ENCODE results near the gene XXYLT1. TPM values are rescaled to one million over a fixed set of nuclear protein-coding genes. Genes with fewer than 3 reads are reported as not detected.

XXYLT1 gene
- total RNA-seq, 1 experiment from 2014 or later, result 23.4 TPM

DNA sequence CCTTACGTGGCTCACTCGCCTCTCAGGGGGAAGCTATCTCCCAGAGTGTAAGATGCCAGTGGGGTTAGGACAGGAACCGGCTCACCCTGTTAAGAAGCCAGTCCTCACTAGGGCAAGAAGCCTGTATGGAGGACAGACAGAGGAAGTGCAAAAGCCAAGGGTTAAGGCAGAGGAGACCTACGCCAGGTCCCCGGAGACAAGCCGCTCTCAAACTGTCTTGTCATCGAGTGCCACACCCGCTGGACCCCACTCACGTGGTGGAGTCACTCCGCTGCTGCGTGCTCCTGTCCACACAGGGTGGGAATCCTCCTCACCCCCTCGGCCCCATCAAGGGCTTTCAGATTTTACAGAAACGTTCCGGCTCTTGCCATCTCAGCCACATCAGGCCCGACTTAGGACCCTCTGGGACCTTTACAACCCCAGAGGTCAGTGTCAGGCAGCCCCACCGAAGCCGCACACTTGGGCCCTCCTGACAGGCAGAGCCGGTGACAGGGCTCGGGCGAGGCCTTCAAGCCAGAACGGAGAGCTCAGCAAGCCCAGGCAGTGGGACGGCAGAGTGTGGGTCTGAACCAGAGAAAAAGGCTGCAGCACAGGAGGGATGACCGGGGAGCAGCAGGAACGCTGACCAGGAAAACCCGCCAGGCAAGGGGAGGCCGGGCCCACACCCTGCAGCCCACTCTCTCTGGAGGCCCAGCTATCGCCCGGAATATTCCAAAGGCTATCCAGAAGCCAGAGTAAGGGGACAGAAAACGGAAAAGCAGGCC is 61.7 kb downstream of the XXYLT1 start:
- no peak overlapping the region for H3K4me3 Mint-ChIP-seq
- peaks cover 3% of the 10 kb centered on the region for H3K36me3 Mint-ChIP-seq
- POLR2A ChIA-PET, result no interaction called here
- TF ChIP-seq TEAD4 (CRISPR knock-in tag; IDR thresholded peaks at IDR 0.05) (no peak), ELF4 (CRISPR knock-in tag; IDR thresholded peaks at IDR 0.05; ENCODE audit: low read depth) (no peak), ZNF138 (CRISPR knock-in tag; conservative IDR thresholded peaks at IDR 0.05) (0 out of 2 replicates have a peak, but pooled peaks have one; percentile 16)
- no peak overlapping the region for H3K27ac Mint-ChIP-seq
- ATAC-seq (no peak; the same call in none of the 2 replicates), DNase-seq (ENCODE audit: low spot score) (no peak)
- CTCF ChIA-PET, result interaction anchor here (0.8 kb wide), 1 partner anchor 224 kb away, joined by 3 read pairs; no protein-coding TSS in a partner anchor
- peaks cover 50% of the 10 kb centered on the region for H3K4me1 Mint-ChIP-seq
- H3K27me3 Mint-ChIP-seq (ENCODE audit: low read depth), result no peaks in the 10 kb centered on the region
- peaks cover 4% of the 10 kb centered on the region for H3K9me3 Mint-ChIP-seq

DNA sequence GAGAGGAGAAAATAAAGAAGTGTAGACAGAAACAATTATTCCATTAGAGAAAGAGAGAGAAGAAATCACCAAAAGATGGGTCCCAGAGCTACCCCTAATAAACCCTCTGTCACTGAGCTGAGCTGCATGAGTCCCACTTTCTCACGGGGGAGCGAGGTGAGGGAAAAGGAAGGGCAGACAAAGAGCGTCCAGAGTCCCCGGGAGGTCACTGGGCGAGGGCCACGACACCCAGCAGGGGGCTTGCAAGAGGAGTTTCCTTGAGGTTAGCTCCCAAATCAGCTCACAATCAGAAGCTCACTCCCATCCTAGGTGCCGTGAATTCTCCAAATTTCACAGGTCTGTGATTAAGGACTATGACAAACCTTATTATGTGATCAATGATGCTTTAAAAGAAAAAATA is 62.3 kb downstream of the XXYLT1 start:
- Mint-ChIP-seq H3K4me3 (no peak overlapping the region), H3K27ac (no peak overlapping the region), H3K27me3 (ENCODE audit: low read depth) (no peaks in the 10 kb centered on the region), H3K4me1 (peaks cover 44% of the 10 kb centered on the region), H3K36me3 (peaks cover 3% of the 10 kb centered on the region), H3K9me3 (peaks cover 4% of the 10 kb centered on the region)
- TF ChIP-seq, protein P1, sequence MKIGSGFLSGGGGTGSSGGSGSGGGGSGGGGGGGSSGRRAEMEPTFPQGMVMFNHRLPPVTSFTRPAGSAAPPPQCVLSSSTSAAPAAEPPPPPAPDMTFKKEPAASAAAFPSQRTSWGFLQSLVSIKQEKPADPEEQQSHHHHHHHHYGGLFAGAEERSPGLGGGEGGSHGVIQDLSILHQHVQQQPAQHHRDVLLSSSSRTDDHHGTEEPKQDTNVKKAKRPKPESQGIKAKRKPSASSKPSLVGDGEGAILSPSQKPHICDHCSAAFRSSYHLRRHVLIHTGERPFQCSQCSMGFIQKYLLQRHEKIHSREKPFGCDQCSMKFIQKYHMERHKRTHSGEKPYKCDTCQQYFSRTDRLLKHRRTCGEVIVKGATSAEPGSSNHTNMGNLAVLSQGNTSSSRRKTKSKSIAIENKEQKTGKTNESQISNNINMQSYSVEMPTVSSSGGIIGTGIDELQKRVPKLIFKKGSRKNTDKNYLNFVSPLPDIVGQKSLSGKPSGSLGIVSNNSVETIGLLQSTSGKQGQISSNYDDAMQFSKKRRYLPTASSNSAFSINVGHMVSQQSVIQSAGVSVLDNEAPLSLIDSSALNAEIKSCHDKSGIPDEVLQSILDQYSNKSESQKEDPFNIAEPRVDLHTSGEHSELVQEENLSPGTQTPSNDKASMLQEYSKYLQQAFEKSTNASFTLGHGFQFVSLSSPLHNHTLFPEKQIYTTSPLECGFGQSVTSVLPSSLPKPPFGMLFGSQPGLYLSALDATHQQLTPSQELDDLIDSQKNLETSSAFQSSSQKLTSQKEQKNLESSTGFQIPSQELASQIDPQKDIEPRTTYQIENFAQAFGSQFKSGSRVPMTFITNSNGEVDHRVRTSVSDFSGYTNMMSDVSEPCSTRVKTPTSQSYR (CRISPR knock-in tag; IDR thresholded peaks at IDR 0.05), result no peak
- TF ChIP-seq, protein P2, sequence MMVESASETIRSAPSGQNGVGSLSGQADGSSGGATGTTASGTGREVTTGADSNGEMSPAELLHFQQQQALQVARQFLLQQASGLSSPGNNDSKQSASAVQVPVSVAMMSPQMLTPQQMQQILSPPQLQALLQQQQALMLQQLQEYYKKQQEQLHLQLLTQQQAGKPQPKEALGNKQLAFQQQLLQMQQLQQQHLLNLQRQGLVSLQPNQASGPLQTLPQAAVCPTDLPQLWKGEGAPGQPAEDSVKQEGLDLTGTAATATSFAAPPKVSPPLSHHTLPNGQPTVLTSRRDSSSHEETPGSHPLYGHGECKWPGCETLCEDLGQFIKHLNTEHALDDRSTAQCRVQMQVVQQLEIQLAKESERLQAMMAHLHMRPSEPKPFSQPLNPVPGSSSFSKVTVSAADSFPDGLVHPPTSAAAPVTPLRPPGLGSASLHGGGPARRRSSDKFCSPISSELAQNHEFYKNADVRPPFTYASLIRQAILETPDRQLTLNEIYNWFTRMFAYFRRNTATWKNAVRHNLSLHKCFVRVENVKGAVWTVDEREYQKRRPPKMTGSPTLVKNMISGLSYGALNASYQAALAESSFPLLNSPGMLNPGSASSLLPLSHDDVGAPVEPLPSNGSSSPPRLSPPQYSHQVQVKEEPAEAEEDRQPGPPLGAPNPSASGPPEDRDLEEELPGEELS (CRISPR knock-in tag; IDR thresholded peaks at IDR 0.05), result no peak
- TF ChIP-seq ZBTB21 (CRISPR knock-in tag; IDR thresholded peaks at IDR 0.05; ENCODE audit: borderline replicate concordance) (no peak), OVOL2 (CRISPR knock-in tag; IDR thresholded peaks at IDR 0.05; ENCODE audit: borderline replicate concordance) (no peak), RORB (CRISPR knock-in tag; IDR thresholded peaks at IDR 0.05) (no peak), ZNF219 (CRISPR knock-in tag; IDR thresholded peaks at IDR 0.05; ENCODE audit: borderline replicate concordance) (no peak), NR1H2 (CRISPR knock-in tag; IDR thresholded peaks at IDR 0.05) (no peak)
- TF ChIP-seq, protein P3, sequence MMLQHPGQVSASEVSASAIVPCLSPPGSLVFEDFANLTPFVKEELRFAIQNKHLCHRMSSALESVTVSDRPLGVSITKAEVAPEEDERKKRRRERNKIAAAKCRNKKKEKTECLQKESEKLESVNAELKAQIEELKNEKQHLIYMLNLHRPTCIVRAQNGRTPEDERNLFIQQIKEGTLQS (CRISPR knock-in tag; conservative IDR thresholded peaks at IDR 0.05), result no peak
- DNase-seq (ENCODE audit: low spot score), result no peak
- ChIA-PET POLR2A (no interaction called here), CTCF (interaction anchor here (0.8 kb wide), 1 partner anchor 224 kb away, joined by 3 read pairs; no protein-coding TSS in a partner anchor)
- no peak for ATAC-seq

DNA sequence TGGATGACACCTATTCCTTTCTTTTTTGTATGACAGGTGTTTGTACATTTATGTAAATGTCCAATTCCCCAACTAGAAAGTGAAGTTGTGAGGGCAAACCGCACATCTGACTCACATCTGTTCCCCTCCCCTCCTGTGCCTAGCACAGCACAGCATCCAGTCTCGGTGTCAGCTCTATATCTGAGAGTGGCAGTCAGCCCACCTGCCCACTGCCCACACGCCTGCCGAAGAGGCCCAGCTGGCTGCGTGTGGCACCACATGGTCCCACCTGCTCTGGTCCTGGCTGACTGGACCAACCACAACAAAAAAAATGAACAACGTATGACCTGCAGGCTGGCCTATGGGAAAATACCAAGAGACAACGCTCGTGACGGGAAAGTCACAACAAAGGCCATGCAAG is 62.8 kb downstream of the XXYLT1 start:
- H3K27ac Mint-ChIP-seq, result no peak overlapping the region
- peaks cover 3% of the 10 kb centered on the region for H3K36me3 Mint-ChIP-seq
- no peak overlapping the region for H3K4me3 Mint-ChIP-seq
- ATAC-seq, result no peak
- H3K27me3 Mint-ChIP-seq (ENCODE audit: low read depth), result no peaks in the 10 kb centered on the region
- CTCF ChIA-PET, result no interaction called here
- POLR2A ChIA-PET, result no interaction called here
- H3K9me3 Mint-ChIP-seq, result peaks cover 4% of the 10 kb centered on the region
- TF ChIP-seq RELA (CRISPR knock-in tag; IDR thresholded peaks at IDR 0.05; ENCODE audit: borderline replicate concordance) (no peak), IRF2 (CRISPR knock-in tag; IDR thresholded peaks at IDR 0.05; ENCODE audit: borderline replicate concordance, low read depth) (no peak)
- peaks cover 46% of the 10 kb centered on the region for H3K4me1 Mint-ChIP-seq
- DNase-seq (ENCODE audit: low spot score), result no peak

DNA sequence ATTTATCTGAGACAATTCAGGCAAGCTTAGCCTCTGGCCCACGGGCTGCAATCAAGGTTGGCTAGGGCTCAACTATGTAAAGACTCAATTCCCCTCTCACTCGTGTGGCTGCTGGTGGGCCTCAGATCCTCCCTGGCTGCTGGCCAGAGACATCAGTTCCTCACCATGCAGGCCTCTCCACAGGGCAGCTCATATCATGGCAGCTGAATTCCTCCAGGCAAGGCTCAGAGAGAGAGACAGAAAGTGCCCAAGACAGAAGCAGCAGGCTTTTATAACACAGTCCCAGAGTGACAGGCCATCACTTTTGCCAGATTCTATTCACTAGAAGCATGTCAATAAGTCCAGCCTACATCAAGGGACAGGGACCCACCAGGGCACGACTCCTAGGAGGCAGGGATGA is 63.2 kb downstream of the XXYLT1 start:
- H3K4me3 Mint-ChIP-seq, result no peak overlapping the region
- peaks cover 4% of the 10 kb centered on the region for H3K9me3 Mint-ChIP-seq
- H3K36me3 Mint-ChIP-seq, result peaks cover 3% of the 10 kb centered on the region
- no peak for ATAC-seq
- H3K27me3 Mint-ChIP-seq (ENCODE audit: low read depth), result no peaks in the 10 kb centered on the region
- ChIA-PET POLR2A (no interaction called here), CTCF (interaction anchor here (1.3 kb wide), 1 partner anchor 12 kb away, joined by 3 read pairs; no protein-coding TSS in a partner anchor)
- peaks cover 43% of the 10 kb centered on the region for H3K4me1 Mint-ChIP-seq
- TF ChIP-seq NFATC4 (CRISPR knock-in tag; IDR thresholded peaks at IDR 0.05) (no peak), SOX15 (CRISPR knock-in tag; IDR thresholded peaks at IDR 0.05) (no peak), SMAD3 (CRISPR knock-in tag; IDR thresholded peaks at IDR 0.05; ENCODE audit: borderline replicate concordance) (no peak)
- TF ChIP-seq, protein P4, sequence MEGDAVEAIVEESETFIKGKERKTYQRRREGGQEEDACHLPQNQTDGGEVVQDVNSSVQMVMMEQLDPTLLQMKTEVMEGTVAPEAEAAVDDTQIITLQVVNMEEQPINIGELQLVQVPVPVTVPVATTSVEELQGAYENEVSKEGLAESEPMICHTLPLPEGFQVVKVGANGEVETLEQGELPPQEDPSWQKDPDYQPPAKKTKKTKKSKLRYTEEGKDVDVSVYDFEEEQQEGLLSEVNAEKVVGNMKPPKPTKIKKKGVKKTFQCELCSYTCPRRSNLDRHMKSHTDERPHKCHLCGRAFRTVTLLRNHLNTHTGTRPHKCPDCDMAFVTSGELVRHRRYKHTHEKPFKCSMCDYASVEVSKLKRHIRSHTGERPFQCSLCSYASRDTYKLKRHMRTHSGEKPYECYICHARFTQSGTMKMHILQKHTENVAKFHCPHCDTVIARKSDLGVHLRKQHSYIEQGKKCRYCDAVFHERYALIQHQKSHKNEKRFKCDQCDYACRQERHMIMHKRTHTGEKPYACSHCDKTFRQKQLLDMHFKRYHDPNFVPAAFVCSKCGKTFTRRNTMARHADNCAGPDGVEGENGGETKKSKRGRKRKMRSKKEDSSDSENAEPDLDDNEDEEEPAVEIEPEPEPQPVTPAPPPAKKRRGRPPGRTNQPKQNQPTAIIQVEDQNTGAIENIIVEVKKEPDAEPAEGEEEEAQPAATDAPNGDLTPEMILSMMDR (IDR thresholded peaks at IDR 0.05), result no peak
- no peak for DNase-seq (ENCODE audit: low spot score)
- H3K27ac Mint-ChIP-seq, result no peak overlapping the region

Measured in WTC11 (cell line).